MCF 10A (cell line): ENCODE data around the gene RAB36. TPM values are rescaled to one million over a fixed set of nuclear protein-coding genes. Genes with fewer than 3 reads are reported as not detected.

Experiments
- BruUV-seq: library from RNA; stranded (reverse); fragments of 400-500 nt; replicated peaks from 2 replicates; lab custom pipeline; 2021; lab: Mats Ljungman, UMichigan
- CTCF ChIA-PET: fragments of 300-600 bp; sonication (Branson Sonifier 250); formaldehyde crosslinking; extraction: SDS; loops from one replicate; lab custom pipeline; 2021; ENCODE audit warnings: antibody characterized with exemption, inconsistent platforms; lab: Yijun Ruan, JAX
- POLR2A ChIA-PET: fragments of 300-600, 350-650 bp; sonication (Branson Sonifier 250); formaldehyde crosslinking; extraction: SDS; loops from one replicate; lab custom pipeline; 2020; ENCODE audit warnings: antibody characterized with exemption, inconsistent platforms; lab: Yijun Ruan, JAX
- DNase-seq: peaks from one replicate; pipeline ENCODE4 v3.0.0-alpha.2; 2018; ENCODE audit not compliant: unreplicated experiment
- H3K27ac Mint-ChIP-seq: one replicate; pipeline ENCODE4 v1.8.0; 2022; ENCODE audit warnings: mild to moderate bottlenecking, low read depth, mixed read lengths; ENCODE audit not compliant: unreplicated experiment
- H3K27me3 Mint-ChIP-seq: one replicate; pipeline ENCODE4 v1.8.0; 2022; ENCODE audit warnings: mixed read lengths; ENCODE audit not compliant: insufficient read depth, unreplicated experiment
- H3K36me3 Mint-ChIP-seq: one replicate; pipeline ENCODE4 v1.8.0; 2022; ENCODE audit warnings: mild to moderate bottlenecking, moderate library complexity, mixed read lengths; ENCODE audit not compliant: insufficient read depth, unreplicated experiment
- H3K4me1 Mint-ChIP-seq: one replicate; pipeline ENCODE4 v1.8.0; 2022; ENCODE audit warnings: mixed read lengths; ENCODE audit not compliant: insufficient read depth, unreplicated experiment
- H3K4me3 Mint-ChIP-seq: one replicate; pipeline ENCODE4 v1.8.0; 2022; ENCODE audit warnings: mild to moderate bottlenecking, moderate library complexity, mixed read lengths; ENCODE audit not compliant: unreplicated experiment
- H3K9me3 Mint-ChIP-seq: one replicate; pipeline ENCODE4 v1.8.0; 2022; ENCODE audit warnings: mixed read lengths; ENCODE audit not compliant: unreplicated experiment
- CTCF ChIP-seq: fragments of 200-600 bp; IDR thresholded peaks from one replicate; pipeline ENCODE4 v1.8.0; 2022; ENCODE audit warnings: antibody characterized with exemption, mild to moderate bottlenecking; ENCODE audit not compliant: unreplicated experiment
- intact Hi-C: fragments of 100-400 bp; cut with micrococcal nuclease; formaldehyde crosslinking; loops from 2 replicates; pipeline ENCODE4 v1.14.1; 2022
- total RNA-seq: library from RNA; stranded (reverse); gene quantifications from 2 replicates; pipeline ENCODE4 v1.2.3, GENCODE V29; 2022

The RAB36 gene
- total RNA-seq, 1 experiment from 2014 or later, result 8.5 TPM

GRCh38 chr22:23124611-23125511 is 20.4 kb upstream of the RAB36 start:
- BruUV-seq, result no TSS peak

GRCh38 chr22:23125512-23126103 is 19.7 kb upstream of the RAB36 start:
- BruUV-seq, result no TSS peak
- H3K9me3 Mint-ChIP-seq, result no peaks in the 10 kb centered on the region
- no peak overlapping the region for H3K27ac Mint-ChIP-seq
- POLR2A ChIA-PET, result interaction anchor here (1.1 kb wide), 1 partner anchor 165 kb away, joined by 3 read pairs; no protein-coding TSS in a partner anchor
- H3K4me3 Mint-ChIP-seq, result no peak overlapping the region
- CTCF ChIA-PET, result interaction anchor here (4.4 to 4.8 kb wide), 2 partner anchors 167 kb away, joined by 61 to 160 read pairs; no protein-coding TSS in a partner anchor
- no peak for DNase-seq
- H3K27me3 Mint-ChIP-seq, result peaks cover 31% of the 10 kb centered on the region
- no peaks in the 10 kb centered on the region for H3K36me3 Mint-ChIP-seq
- intact Hi-C loops, result no loop called here
- no peak for TF ChIP-seq CTCF
- H3K4me1 Mint-ChIP-seq, result no peaks in the 10 kb centered on the region

More at GRCh38 chr22:23124611-23125511, 20.4 kb upstream of the RAB36 start:
- Mint-ChIP-seq H3K4me3 (no peak overlapping the region), H3K27me3 (peaks cover 24% of the 10 kb centered on the region), H3K4me1 (no peaks in the 10 kb centered on the region), H3K36me3 (no peaks in the 10 kb centered on the region), H3K9me3 (no peaks in the 10 kb centered on the region), H3K27ac (no peak overlapping the region)
- CTCF ChIA-PET, result interaction anchor here (0.6 to 4.4 kb wide), 3 partner anchors 167 to 457 kb away, joined by 3 to 61 read pairs (median 3); no protein-coding TSS in a partner anchor
- POLR2A ChIA-PET, result no interaction called here
- TF ChIP-seq CTCF, result no peak
- intact Hi-C loops, result no loop called here
- DNase-seq, result no peak

- no TSS peak for BruUV-seq
- DNase-seq, result no peak
- Mint-ChIP-seq H3K27ac (no peak overlapping the region), H3K9me3 (no peaks in the 10 kb centered on the region), H3K27me3 (peaks cover 36% of the 10 kb centered on the region), H3K4me3 (no peak overlapping the region), H3K36me3 (no peaks in the 10 kb centered on the region), H3K4me1 (no peaks in the 10 kb centered on the region)
- TF ChIP-seq CTCF, result no peak
- POLR2A ChIA-PET, result interaction anchor here (1.1 to 1.6 kb wide), 2 partner anchors 166 to 167 kb away, joined by 3 to 4 read pairs; no protein-coding TSS in a partner anchor
- CTCF ChIA-PET, result interaction anchor here (0.5 to 4.8 kb wide), 4 partner anchors 93 to 277 kb away, joined by 3 to 160 read pairs (median 4); no protein-coding TSS in a partner anchor
- intact Hi-C loops, result no loop called here
Observed at GRCh38 chr22:23126165-23127054, 18.9 kb upstream of the RAB36 start.
